Rectal smooth muscle tissue (tissue), 1 donor: ENCODE results near the gene HS3ST3A1.

ENCODE experiments used
- H3K27ac ChIP-seq: one replicate; pipeline ENCODE4 v1.7.0; 2013; ENCODE audit warnings: low read depth, low read length, inconsistent platforms
- H3K27me3 ChIP-seq: one replicate; pipeline ENCODE4 v1.7.0; 2013; ENCODE audit warnings: low read length; ENCODE audit not compliant: control insufficient read depth, insufficient read depth
- H3K36me3 ChIP-seq: one replicate; pipeline ENCODE4 v1.7.0; 2013; ENCODE audit warnings: low read length; ENCODE audit not compliant: control insufficient read depth, insufficient read depth
- H3K4me1 ChIP-seq: one replicate; pipeline ENCODE4 v1.7.0; 2013; ENCODE audit warnings: low read length; ENCODE audit not compliant: control insufficient read depth, insufficient read depth
- H3K4me3 ChIP-seq: one replicate; pipeline ENCODE4 v1.7.0; 2013; ENCODE audit warnings: low read length
- H3K9ac ChIP-seq: one replicate; pipeline ENCODE4 v1.7.0; 2013; ENCODE audit warnings: low read length

The HS3ST3A1 gene

DNA sequence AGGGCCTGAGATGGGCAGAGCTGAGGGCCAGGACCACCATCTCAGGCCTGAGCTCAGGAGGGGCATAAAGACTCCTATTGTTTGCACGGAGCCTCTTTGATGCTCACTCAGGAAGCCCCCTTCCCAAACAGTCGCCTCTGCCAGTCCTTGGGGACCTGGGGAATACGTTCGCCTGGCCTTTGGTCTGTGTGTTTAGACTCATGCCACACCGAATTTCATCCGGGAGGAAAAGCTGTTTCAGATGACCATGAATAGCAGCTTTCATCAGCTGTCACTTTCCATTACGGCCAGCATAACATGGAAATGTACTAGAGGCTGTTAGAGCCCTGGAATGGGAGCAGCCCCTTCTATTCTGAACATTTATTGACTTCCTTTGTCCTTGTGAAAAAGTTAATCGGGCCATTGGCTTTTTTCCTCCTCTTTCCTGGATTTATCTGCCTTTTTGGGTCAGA is 139.0 kb downstream of the HS3ST3A1 start:
- H3K36me3 ChIP-seq = no peaks in the 10 kb centered on the region
- no peak overlapping the region for H3K27ac ChIP-seq

DNA sequence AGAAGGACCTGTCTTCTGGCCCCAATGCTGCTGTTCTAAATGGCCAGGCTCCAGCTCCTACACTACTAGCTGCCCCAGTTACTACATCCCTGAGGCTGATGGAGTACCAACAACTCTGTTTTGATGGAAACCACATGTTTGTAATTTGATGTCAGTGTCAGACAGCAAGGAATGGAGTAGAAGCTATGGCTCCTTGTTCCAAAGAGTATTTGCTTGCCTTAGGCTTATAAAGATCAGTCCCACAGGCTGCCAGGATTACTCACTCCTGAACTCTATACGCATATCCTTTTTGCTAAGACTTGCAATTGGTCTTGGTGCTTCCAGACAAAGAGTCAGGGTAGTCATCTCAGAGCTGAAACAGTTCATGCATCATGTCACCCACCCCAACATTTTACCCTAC is 139.6 kb downstream of the HS3ST3A1 start:
- Histone ChIP-seq H3K4me1 (no peaks in the 10 kb centered on the region), H3K9ac (no peak overlapping the region), H3K27ac (no peak overlapping the region), H3K36me3 (no peaks in the 10 kb centered on the region), H3K27me3 (no peaks in the 10 kb centered on the region), H3K4me3 (no peak overlapping the region)

More for the DNA sequence above, 139.0 kb downstream of the HS3ST3A1 start:
- Histone ChIP-seq H3K4me1 (no peaks in the 10 kb centered on the region), H3K9ac (no peak overlapping the region), H3K27me3 (no peaks in the 10 kb centered on the region), H3K4me3 (no peak overlapping the region)

DNA sequence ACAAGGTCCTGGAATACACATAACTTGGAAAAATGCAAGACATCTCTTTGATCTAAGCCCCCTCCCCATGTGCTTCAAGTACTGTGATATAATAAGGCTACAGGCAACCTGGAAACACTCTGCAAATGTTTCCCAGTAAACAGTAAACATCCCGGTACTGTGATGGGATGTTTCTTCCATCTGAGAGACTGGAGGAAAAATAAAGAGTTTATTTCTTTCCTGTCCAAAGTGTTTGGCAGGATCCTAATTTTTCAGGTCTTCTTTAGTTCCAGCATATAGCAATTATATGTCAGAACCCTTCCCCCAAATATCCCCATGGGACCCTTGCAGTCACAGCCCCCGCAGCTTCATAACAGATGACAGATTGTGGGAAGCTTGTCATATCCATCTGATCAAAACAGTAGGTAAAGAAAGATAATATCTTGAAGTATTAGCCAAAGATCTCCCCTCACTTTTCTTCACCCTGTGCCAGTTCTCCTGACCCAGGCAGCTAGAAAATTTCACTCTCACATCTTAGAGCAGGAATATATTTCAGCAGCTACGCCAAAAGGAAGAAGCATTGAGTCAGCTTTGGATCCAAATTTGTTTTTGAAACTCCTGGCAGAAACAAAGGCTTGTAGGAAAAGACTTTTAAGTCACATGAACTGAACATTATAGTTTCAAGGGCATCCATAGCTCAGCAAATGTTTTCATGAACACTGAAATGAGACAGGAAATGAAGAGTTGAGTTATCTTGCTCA is 141.3 kb downstream of the HS3ST3A1 start:
- Histone ChIP-seq H3K9ac (no peak overlapping the region), H3K4me3 (no peak overlapping the region), H3K36me3 (no peaks in the 10 kb centered on the region), H3K27ac (no peak overlapping the region), H3K4me1 (no peaks in the 10 kb centered on the region), H3K27me3 (no peaks in the 10 kb centered on the region)

DNA sequence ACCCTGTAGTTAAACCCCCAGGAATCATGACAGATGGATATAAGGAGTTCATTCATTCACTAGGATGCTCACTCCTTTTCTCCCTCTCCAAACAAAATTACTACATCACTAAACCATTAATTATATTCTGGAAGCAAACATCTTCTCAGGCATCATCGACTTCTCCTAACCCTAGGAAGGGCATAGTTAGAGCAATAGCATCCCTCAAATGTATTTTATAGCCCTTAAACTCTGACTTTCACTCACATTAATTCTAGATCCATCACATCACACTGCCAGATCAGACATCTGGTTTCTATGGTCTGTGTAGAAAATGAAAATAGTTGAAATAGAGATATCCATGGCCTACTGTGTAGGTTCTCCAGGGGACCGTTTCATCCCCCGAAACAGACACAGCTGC is 143.9 kb downstream of the HS3ST3A1 start:
- no peak overlapping the region for H3K27ac ChIP-seq
- H3K9ac ChIP-seq = no peak overlapping the region
- no peaks in the 10 kb centered on the region for H3K27me3 ChIP-seq
- H3K4me3 ChIP-seq = no peak overlapping the region
- no peaks in the 10 kb centered on the region for H3K4me1 ChIP-seq
- H3K36me3 ChIP-seq = no peaks in the 10 kb centered on the region
